Measurements from ENCODE around the gene ADAMTS12.
A peak's percentile ranks its signal among the peaks of the same experiment; 100 is the strongest.

ADAMTS12 gene

DNA sequence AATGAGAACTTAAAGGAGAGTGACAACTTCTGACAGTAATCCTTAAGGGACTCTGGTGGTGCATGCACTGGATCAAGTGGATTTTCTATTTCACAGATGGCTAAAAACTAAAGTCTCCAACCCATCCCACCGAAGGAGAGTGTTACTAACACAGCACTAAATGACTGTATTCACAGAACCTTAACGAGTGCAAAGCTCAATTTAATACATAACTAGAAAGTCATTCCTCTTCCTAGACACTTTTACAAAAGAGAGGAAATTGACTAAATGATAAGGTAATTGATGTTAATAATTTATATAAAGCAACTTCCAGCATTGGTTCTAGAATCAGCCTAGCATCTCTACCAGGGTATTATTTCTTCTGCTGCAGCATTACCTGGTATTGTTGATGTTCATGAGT, 189.8 kb downstream of the ADAMTS12 start:
- DNase-seq = no peak

DNA sequence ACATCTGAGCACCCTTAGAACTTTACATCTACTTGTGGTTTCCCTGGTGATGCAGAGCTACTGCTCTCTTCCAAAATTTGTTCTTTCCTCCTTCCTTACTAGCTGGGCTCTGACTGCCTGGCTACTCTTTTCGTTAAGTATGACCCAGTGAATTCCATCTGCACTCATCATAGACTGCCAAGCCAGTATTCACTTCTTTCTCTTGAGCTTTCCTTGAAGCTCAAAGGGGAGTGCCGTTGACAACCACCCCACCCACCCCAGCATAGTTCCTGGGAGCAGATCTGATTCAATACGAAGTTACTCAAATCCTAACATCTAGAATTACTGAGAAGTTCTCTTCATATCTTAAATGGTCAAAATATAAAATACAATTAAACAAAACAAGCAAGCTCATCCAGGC, 190.5 kb downstream of the ADAMTS12 start:
- DNase-seq = no peak

DNA sequence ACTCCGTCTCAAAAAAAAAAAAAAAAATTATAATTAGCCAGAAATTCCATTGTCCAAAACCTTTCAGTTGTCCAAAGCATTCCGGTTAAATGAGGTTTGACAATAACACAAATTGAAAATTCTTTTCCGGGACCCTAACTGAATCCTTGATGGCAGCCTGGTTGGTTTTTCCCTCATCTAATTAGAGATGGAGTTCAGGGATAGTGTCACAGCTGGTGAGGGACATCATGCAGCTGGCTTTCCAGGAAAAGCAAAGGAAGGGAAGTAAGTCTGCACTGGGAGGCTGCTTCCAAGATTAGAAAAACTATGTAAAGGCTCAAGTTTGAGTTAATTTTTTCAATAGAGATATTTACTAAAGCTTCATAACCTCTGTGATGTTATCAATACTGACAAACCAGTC, 195.4 kb downstream of the ADAMTS12 start:
- no peak for DNase-seq

DNA sequence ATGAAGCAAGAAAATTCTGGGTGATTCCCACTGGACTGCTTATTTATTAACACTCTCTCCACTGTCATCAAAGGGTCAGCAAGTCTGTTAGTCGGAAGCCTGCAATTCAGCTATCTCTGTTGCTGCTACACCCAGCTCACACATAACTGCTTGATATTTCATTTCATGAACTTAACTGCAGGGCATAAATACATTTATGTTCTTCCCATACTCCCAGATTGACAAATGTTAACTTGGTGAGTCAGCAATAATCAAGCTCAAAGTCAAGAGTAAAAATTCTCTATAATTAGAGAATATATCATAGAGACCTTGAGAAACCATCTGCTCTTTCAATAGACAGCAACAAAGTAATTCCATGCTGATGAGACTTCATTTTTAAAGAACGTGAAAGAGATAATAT, 198.8 kb downstream of the ADAMTS12 start:
- no peak for DNase-seq

DNA sequence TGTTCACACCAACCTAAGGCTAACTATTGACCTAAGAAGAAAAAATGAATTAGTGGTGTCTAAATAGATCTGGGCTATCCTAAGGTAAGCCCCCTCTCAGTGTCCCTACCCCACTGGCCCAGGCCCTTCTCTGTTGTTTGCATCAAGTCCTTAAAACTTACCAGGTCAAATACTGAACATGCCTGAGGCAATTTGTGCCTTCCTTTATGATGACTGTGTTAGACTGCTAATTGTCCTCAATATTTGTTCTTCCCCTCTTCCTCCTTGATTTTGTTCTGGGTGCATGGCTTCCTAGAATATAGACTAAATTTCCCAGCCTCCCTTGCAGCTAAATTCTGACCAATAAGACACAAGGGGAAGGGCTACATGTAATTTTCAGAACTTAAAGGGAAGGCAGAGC, 199.9 kb downstream of the ADAMTS12 start:
- no peak for DNase-seq

DNA sequence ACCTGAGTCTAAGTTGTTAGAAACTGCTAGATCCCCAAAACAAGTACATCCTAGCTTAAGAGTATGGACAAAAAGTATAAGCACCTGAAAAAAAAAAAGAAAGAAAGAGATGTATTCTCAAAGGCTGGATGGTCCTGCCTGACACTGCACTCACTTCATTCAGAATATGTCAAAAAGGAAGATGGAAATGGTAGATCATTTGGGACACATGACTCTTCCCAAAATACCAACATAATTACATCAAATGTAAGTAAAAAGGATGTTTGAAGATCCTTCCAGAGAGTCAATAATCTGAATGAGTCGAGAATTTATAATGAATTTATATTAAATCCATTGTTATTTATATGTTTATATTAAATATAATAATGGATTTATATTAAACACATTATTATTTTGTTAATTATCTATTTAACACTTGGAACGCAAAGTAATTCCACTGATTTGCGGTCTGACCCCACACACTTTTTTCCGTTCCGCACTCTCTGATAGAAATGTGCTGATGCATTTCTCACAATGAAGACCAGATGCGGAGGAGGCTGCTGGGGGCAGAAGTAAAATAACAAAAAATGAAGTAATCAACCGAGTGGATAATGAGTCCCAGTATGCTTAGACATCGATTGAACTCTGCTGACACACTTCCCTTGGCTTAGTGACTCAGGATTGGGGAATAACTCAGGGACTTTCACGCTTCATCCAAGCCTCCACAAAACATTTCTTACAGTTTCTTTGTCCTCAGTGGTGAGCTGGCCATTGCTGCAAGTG, 201.2 kb downstream of the ADAMTS12 start:
- no peak for DNase-seq

DNA sequence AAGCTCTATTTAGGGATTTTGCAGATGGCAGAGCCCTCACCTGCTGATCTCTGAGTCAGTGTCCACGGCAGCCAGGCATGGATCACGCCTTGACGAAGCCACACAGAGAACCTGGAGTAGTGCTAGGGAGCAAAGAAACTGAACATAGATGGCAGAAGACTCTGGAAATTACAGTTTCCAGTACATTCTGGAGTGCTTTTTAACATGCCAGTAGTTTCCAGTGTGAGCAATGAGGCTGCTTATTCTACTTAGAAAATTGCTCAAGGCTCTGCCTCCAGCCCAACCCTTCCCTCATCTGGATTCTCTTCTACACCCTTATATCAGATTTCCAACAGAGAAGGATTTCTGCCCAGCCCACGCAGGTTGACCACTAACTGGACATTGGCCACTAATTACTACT, 203.3 kb downstream of the ADAMTS12 start:
- no peak for DNase-seq

DNA sequence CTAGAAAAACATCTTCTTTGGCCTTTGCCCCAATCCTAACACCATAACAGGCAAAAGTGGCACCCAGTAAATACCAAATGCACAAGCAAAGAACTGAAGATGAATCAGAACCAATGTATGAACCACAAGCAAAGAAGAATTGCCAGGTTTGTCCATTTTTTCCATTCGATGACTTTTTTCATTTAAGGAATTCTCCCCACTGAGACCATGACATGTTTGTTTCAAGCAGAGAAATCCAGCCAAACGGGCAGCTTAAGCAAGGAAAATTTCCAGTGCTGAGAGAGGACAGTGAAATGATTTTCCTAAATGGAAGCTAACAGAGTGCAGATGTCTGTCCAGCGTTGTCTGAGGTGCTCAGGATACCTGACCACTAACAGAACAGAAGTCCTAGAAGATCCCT, 203.7 kb downstream of the ADAMTS12 start:
- no peak for DNase-seq

DNA sequence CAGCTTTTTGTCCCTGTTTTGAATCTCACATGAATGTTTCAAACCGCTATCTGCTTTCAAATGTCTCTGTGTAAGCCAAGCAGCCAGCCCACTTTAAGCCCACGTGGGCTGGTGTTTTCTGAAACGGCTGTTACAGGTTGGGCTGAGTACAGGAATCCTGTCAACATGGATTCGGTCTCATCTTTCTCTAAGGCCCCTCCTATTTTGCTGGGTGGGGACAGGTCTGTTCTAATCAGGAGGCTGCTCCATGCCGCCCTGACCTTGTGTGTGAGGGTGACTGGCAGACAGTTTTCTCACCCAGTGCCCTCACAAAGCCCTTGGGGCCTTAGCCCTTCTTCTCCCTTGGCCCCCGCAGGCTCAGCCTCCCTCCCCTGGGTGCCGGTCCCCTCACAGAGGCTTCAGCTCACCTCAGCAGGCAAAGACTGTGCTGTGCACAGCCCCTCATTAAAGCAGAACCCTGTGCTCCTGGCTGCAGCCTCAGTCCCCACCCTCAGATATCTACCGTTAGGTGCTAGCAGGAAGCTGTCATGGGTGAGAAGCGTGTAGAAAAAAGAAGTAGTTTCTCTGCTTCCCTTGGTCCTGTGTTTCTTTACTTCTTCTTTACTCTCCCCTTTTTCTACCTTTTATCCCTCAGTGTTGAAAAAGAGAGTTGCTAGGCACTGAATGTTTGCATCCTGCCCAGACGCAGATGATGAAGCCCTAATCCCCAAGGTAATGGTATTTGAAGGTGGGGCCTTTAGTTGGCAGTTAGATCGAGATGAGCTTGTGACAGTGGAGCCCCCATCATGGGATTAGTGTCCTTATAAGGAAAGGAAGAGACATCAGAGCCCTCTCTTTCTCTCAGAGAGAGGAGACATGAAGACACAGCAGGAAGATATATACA, 205.7 kb downstream of the ADAMTS12 start:
- no peak for DNase-seq

DNA sequence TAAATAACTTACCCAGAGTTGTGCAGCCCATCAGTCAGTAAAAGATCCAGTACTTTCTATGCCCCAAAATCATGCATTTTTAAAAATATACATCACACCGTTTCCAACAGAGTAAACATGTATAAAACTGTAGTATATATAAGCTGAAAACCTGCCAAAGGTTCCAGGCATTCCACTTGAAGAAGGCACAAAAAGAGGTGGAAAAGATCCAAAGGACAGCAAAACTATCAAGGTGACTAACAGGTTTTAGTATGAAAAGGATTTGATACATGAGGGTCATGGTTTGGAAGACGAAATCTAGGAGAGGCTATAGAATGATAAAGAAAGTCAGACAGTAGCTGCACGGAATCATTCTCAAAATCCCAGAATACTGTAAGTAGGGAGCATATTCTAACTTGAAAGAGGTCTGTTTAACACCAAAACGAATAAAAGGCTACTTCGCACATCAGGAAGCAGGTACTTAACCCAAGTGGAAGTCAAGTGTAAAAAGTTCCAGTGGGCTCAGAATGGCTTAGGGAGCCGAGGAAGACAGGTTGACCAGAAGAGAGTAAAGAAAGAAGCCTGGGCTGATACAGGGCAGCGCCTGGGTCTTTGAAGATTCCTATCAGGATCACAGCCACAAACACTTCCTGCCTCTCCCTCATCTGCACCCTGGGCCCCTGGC, 207.2 kb downstream of the ADAMTS12 start:
- DNase-seq = no peak

DNA sequence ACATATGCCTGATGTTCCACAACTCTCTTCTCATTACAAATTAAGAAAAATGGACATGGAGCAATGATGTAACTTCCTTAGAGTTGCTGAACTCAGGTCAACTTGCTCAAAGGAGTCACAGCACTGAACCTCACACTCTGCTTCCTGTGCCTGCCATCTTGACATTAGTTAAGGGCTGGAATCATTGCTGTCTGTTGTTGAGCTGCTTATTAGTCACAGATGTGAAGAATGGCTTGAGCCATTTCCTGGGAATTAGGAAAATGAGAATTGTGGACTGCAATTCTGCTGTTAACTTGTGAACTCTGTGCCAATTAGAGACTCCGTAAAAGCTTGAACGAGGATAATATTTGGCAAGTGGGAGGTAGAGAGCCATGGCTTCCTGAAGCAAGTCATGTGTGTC, 212.0 kb downstream of the ADAMTS12 start:
- no peak for DNase-seq

DNA sequence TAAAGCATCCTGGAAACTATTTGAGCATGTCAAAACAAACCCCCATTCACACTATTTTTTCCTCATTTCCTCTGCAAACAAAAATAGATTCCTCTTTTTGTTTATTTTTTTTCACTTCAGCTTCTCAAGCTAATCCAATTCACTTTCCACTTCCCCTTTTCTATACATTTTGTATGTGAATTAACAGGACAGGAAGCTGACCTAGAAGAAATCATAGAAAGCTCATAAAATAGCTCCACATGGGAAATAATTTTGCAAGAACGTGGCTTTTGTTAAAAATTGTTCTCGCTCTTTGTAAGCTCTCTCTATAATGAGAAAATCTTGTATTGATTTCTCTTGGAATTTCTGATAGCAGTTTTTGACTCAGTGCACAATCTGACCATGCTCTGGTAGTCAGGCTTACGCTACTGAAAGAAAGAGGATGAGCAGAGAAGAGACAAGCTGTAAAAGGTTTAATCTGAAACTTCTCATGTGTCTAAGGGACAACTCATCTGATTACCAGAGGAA, 215.8 kb downstream of the ADAMTS12 start:
- DNase-seq = peak; percentile 27

DNA sequence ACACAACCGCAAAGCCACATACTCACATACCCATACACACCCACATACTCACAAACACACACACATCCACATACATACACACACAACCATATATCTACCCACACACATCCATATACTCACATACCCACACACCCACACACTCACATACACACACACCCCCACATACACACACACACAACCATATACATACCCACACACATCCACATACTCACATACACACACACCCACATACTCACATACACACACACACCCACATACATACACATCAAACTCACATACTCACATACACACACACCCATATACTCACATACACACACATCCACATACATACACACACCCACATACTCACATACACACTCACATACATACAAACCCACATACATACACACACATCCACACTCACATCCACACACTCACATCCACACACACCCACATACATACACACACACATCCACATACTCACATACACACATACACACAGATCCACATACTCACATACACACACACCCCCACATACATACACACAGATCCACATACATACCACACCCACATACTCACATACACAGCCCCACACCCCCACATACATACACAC, 220.0 kb downstream of the ADAMTS12 start:
- DNase-seq = no peak

DNA sequence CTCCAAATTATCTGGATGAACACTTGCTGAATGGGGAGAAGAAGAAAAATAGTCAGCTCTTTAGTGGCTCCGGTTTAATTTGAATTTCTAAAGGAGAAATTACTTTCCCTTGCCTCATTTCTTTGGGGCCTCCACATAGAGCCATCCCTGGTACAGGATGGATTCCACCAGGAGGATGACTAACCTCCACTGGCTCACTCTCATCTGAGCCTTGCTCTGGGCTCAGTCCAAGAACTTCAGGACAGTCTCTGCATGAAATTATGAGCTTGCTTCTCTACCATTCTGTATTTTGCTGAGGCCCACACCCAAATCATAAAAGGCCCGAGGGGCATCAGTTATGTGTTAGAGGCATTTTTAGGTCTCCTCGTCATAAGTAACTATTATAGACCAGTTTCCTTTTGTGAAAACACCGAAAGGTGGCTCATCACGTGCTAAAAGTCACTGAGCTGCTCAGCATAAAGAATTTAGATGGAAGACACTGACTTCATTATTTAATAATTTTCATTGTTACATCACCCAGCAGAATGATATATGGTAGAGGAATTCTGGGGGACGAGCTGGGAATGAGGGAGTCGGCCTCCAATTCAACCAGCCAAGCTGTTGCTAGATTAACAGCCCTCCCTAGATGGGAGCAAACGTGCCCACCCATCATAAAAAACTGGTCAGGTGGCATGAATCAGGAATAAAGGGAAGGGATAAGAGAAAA, 228.9 kb downstream of the ADAMTS12 start:
- no peak for DNase-seq

DNA sequence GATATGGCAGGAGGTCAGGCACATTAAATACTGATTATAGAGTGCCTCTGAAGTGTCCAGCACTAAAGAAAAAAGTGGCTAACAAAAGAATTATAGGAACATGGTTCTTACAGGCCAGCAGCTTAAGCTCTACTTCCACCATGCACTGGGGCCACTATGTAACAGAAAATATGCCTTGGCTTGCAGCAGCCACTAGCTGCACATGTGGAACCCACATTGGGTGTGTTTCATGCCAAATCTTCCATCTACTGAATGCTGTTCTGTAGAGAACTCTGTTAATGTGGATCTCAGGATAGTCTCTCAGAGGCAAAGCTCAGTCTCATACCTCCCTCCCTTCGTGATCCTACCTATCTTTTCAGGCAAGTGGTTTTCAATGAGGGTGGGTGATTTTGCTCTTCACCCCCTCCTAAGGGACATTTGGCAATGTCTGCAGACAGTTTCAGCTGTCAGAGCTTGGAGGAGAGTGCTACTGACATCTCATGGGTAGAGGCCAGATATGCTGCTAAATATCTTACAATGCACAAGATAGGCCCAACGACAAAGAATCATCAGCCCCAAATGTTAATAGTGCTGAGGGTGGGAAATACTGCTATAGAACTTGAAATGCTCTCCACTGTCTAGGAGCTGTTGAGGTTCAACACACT, 232.1 kb downstream of the ADAMTS12 start:
- no peak for DNase-seq

DNA sequence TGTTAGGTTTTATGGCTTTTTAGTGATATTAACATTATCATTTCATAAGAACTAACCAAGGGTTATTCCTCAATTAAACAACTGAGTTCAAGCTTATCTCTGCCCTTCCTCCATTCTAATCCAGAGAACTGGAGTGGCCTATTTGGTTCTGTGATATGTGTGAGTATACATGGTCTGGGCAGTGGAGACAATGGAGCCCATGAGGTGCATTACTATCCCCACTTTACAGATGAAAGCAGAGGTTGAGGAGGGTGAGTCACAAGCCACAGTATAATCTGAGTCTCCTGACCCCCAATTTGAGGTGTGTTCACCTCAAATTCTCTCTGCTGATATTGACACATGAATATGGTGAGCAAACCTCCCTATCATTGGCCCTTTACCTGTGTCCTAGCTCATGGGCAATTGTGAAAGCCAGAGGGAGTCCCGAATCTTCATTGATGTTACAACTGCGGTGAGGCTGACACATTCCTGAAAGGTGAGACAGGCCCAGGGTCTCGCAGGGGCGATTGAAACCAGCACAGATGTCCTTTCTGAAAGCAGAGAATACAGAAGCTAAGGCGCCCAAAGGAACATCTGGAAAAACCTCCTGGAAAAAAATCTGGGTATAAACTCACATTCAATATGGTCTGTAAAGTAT, 233.9 kb downstream of the ADAMTS12 start:
- no peak for DNase-seq

DNA sequence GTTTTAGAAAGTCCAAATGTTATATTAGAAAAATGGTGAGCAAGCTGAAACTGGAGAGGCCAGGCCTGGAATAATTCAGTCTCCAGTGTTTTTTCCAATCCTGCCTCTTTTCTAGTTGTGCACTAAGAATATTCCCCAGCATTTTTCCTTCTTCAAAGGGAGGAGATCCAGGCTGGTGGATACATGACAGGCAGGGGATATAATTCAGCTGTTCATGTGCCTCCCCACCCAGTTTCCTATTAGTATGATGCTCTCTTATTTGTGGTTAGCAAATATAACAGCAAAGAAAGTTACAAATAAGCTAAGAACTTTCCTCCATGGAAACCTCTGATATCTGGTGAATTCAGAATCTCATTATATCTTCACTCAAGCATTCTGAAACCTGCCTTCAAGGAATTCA, 234.6 kb downstream of the ADAMTS12 start:
- DNase-seq = no peak

DNA sequence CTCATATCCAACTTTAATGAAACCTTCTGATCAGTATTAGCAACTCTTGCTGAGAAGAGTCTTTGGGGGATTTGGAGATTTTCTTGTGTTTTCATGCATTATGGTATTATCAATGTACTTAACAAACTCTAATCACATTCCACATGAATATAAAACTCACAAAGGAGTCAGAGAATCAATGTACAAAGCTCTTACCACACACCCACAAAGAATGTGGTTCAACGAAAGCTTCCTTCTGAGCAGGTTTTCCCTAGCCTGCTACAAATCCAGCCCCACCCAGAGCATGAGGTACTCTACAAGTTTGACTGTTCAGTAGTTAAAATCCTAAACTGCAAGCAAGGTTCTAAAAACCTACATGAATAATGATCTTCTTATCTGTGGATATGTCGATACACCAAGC, 240.9 kb downstream of the ADAMTS12 start:
- no peak for DNase-seq

DNA sequence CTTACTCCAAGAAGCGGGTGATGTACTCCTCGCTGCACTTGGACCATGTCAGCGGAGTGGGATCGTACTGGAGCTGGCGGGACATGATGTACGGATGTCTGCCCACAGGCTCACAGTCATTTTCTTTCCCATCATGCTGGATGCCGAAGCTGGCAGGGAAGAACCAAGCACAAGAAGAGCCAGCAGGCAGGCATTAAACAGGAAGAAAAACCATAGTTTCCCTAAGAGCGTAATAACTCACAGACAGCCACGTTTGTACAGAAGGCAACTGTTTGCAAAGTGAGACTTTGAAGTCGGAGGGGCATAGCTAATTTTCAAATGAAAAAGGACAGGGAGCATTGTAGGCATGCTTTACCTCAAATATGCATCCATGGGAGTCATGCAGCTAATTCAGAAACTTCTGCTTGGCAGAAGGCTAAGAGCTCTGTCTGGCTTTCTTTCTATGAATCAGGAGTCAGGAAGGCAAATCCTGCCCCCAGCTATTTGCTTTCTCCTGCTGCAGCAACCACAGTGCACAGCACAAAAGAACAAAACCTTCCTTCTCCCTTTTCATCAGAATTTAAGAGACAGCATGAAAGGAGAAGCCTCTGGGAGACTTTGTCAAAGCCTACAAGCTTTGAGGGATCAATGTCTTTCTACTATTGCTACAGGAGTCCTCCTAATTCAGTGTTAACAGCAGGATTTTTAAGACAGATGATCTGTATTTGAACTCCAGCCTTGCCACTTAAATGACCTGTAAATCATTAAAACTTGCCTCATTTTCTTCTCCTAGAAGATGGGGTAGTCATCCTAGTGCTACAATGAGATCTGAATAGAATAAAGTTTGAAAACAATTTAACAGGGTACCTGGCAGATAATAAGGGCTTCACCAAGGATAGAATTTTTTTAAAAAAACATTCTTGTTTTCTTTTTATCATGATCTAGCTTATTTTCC, 242.0 kb downstream of the ADAMTS12 start:
- DNase-seq = no peak

All from SIG-M5 (cell line).